Coronary artery (tissue), 2 donors: Measurements from ENCODE around the gene DNAAF5.
A peak's percentile ranks its signal among the peaks of the same experiment; 100 is the strongest.
"Not testable (repeated sequence)": the region's sequence is repeated elsewhere in the genome, so short reads cannot be mapped to it uniquely, and the experiment has no call there.

Source experiments
- DNase-seq: peaks from one replicate; pipeline ENCODE4 v3.0.0-alpha.2; 2017; ENCODE audit warnings: low spot score
- H3K27ac ChIP-seq, 2 donors: fragments of 200-600 bp; sonication (generic); one replicate each; pipeline ENCODE4 v1.5.1; 2016 to 2019
- H3K4me3 ChIP-seq: fragments of 200-600 bp; sonication (generic); 2 replicates; pipeline ENCODE4 v1.5.1; 2016; ENCODE audit warnings: mild to moderate bottlenecking, moderate library complexity
- TF ChIP-seq, protein P1 (sequence below): fragments of 200-600 bp; sonication (generic); IDR thresholded peaks from one replicate; pipeline ENCODE4 v1.5.1; 2019; ENCODE audit warnings: antibody characterized with exemption

The DNAAF5 gene

GRCh38 chr7:747186-747585 is 20.7 kb downstream of the DNAAF5 start:
- no peak for DNase-seq
- TF ChIP-seq, protein P1, sequence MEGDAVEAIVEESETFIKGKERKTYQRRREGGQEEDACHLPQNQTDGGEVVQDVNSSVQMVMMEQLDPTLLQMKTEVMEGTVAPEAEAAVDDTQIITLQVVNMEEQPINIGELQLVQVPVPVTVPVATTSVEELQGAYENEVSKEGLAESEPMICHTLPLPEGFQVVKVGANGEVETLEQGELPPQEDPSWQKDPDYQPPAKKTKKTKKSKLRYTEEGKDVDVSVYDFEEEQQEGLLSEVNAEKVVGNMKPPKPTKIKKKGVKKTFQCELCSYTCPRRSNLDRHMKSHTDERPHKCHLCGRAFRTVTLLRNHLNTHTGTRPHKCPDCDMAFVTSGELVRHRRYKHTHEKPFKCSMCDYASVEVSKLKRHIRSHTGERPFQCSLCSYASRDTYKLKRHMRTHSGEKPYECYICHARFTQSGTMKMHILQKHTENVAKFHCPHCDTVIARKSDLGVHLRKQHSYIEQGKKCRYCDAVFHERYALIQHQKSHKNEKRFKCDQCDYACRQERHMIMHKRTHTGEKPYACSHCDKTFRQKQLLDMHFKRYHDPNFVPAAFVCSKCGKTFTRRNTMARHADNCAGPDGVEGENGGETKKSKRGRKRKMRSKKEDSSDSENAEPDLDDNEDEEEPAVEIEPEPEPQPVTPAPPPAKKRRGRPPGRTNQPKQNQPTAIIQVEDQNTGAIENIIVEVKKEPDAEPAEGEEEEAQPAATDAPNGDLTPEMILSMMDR, result no peak
- H3K4me3 ChIP-seq, result no peak overlapping the region
- H3K27ac ChIP-seq, result no peak overlapping the region

DNA sequence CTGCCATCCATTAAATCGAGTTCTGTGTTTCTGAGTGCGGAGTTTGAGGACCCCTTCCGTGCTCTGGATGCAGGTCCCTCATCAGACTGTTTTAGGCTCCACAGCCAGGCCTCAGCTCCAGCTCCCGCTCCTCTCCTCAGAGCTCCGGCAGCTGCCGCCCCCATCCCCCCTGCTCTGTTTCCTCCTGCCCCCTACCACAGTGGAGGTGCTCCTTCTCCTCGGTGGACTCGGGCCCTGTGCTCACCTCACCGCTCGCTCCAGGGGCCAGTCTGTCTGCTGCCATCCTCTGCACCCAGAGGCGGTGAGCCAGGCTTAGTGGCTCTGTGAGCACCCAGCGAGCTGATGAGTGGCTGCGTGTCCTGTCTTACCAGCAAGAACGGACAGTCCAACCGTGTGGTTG is 21.9 kb downstream of the DNAAF5 start:
- H3K27ac ChIP-seq, result peak overlapping the region in 1 of 2 donors; percentile 60
- TF ChIP-seq, protein P1, result no peak
- no peak overlapping the region for H3K4me3 ChIP-seq

GRCh38 chr7:749140-749551 is 22.6 kb downstream of the DNAAF5 start:
- Histone ChIP-seq H3K27ac (peak overlapping the region in 1 of 2 donors; percentile 60), H3K4me3 (no peak overlapping the region)
- DNase-seq, result no peak
- TF ChIP-seq, protein P1, result no peak

More for the DNA sequence above, 21.9 kb downstream of the DNAAF5 start:
- no peak for DNase-seq

GRCh38 chr7:750111-750905 is 23.8 kb downstream of the DNAAF5 start:
- DNase-seq, result no peak
- Histone ChIP-seq H3K27ac (no peak overlapping the region), H3K4me3 (no peak overlapping the region)
- TF ChIP-seq, protein P1, result no peak

GRCh38 chr7:751826-752225 is 25.3 kb downstream of the DNAAF5 start:
- TF ChIP-seq, protein P1, result no peak
- H3K27ac ChIP-seq, result no peak overlapping the region
- DNase-seq, result no peak
- H3K4me3 ChIP-seq, result no peak overlapping the region

DNA sequence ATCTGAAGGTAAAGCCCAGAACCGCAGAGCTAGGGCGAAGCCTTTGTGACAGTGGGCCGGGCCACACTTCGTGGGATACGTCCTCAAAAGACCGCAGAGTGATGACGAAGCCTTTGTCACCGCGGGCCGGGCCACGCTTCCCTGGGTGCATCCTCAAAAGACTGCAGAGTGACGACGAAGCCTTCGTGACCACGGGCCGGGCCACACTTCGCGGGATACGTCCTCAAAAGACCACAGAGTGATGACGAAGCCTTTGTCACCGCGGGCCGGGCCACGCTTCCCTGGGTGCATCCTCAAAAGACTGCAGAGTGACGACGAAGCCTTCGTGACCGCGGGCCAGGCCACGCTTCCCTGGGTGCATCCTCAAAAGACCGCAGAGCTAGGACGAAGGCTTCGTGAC is 25.8 kb downstream of the DNAAF5 start:
- not testable (repeated sequence) for DNase-seq, H3K4me3 ChIP-seq, H3K27ac ChIP-seq

DNA sequence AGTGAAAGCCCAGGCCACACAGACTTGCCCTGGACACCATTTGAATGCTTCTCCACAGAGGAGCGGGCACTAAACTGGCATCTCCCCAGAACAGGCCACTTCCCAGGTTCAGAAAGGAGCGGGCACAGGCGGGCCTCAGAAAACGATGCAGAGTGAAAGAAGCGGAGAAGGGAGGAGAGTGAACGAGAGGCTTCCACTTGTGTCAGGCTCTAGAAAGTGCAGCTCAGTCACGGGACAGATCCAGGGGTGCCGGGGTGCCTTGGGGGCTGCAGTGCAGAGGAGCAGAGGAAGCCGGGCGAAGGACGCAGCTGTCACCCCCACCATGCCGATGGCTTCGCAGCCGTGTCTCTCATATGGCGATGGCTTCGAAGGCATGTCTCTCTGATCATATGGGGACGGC is 26.7 kb downstream of the DNAAF5 start:
- Histone ChIP-seq H3K4me3 (no peak overlapping the region), H3K27ac (no peak overlapping the region)
- TF ChIP-seq, protein P1, result no peak
- no peak for DNase-seq
